ENCODE results near the gene IKZF4. TPM values are rescaled to one million over a fixed set of nuclear protein-coding genes. Genes with fewer than 3 reads are reported as not detected.

The IKZF4 gene
- total and polyA plus RNA-seq, 2 of the 8 experiments (the other 6 are each of a cell fraction or from before 2014, with no cell fraction given), result 8.0 to 13.3 TPM

- DNase-seq (ENCODE audit: low read depth in 1 of 2, low spot score in 2 of 2) (no peak), FAIRE-seq (no peak)
- no peak overlapping the region for H3K4me2 ChIP-seq (ENCODE audit: insufficient read depth in 1 of 2, low read depth in 2 of 2, low read length in 2 of 2)
- H3K4me1 ChIP-seq (replicated peaks in 1 of 4; ENCODE audit: control insufficient read depth in 3 of 4, insufficient read depth in 4 of 4, low read length in 3 of 4), result no peaks in the 10 kb centered on the region; a peak in 1 of 7 replicates
- no peak overlapping the region for H3K9ac ChIP-seq (replicated peaks in 1 of 4; ENCODE audit: extremely low read depth in 1 of 4, low read depth in 3 of 4, low read length in 3 of 4)
- no peaks in the 10 kb centered on the region for H3K9me3 ChIP-seq (ENCODE audit: insufficient read depth in 2 of 2, low read depth in 1 of 2, low read length in 1 of 2)
- no peak overlapping the region for H3K56ac ChIP-seq (replicated peaks; ENCODE audit: insufficient read length, low read depth, low read length)
- no peak overlapping the region for H2BK5ac ChIP-seq (ENCODE audit: low read depth, low read length)
- H3K79me2 ChIP-seq (ENCODE audit: control insufficient read depth in 1 of 2, insufficient read depth in 2 of 2, low read length in 2 of 2), result peaks cover 0 to 36% of the 10 kb centered on the region in 2 experiments; a peak in 3 of 4 replicates
- H4K20me1 ChIP-seq (replicated peaks in 1 of 2; ENCODE audit: control insufficient read depth in 1 of 2, insufficient read depth in 2 of 2, low read length in 2 of 2), result peaks cover 2% of the 10 kb centered on the region in 2 experiments
- no peak overlapping the region for H4K91ac ChIP-seq (replicated peaks; ENCODE audit: insufficient read length, low read length)
- 89% methylated on average over 3 of the region's 3 CpGs; no CpG with 5 or more reads in 1 of the 2 experiments for WGBS, 2 experiments (ENCODE audit: extremely low coverage in 1 of 2, insufficient coverage in 1 of 2, insufficient read length in 1 of 2, insufficient replicate concordance in 2 of 2, low coverage in 1 of 2, low lambda C conversion rate in 2 of 2, missing lambda C conversion rate in 1 of 2)
- H3K4ac ChIP-seq (replicated peaks; ENCODE audit: insufficient read length, low read depth, low read length), result no peak overlapping the region
- no peak overlapping the region for H4K8ac ChIP-seq (ENCODE audit: extremely low read depth, insufficient read depth, low read length)
- TF ChIP-seq SP2 (IDR thresholded peaks at IDR 0.05; ENCODE audit: low read length) (no peak), SIX5 (IDR thresholded peaks at IDR 0.05; ENCODE audit: low read depth, low read length) (no peak), BCL11A (IDR thresholded peaks at IDR 0.05; ENCODE audit: low read depth in 2 of 2, low read length in 2 of 2) (no peak), TAF1 (IDR thresholded peaks at IDR 0.05; ENCODE audit: low read depth, low read length) (no peak), YY1 (IDR thresholded peaks at IDR 0.05; ENCODE audit: low read depth, low read length) (no peak)
- H3K27ac ChIP-seq (ENCODE audit: low read depth, low read length), result no peak overlapping the region
- POLR2A ChIA-PET (ENCODE audit: partially characterized antibody), result interaction anchor here (1.4 kb wide), 1 partner anchor 40 kb away, joined by 3 read pairs; no protein-coding TSS in a partner anchor
- H2BK12ac ChIP-seq (ENCODE audit: low read depth, low read length), result no peak overlapping the region
- no peak overlapping the region for H3K4me3 ChIP-seq (ENCODE audit: extremely low read depth in 1 of 4, insufficient read depth in 2 of 4, low read depth in 3 of 4, low read length in 4 of 4)
- H3K27me3 ChIP-seq (replicated peaks in 1 of 4; ENCODE audit: control insufficient read depth in 3 of 4, extremely low read depth in 1 of 4, insufficient read depth in 3 of 4, low read length in 3 of 4), result no peaks in the 10 kb centered on the region
- no peak overlapping the region for H4K5ac ChIP-seq (ENCODE audit: insufficient read length, low read depth, low read length)
- no peak overlapping the region for H2AK5ac ChIP-seq (ENCODE audit: low read depth, low read length)
- no peak overlapping the region for H2BK120ac ChIP-seq (replicated peaks; ENCODE audit: low read depth, low read length)
- no peak overlapping the region for H2AFZ ChIP-seq (ENCODE audit: low read length)
- no peak overlapping the region for H3K23ac ChIP-seq (ENCODE audit: insufficient read length)
- peaks cover 2% of the 10 kb centered on the region for H3K79me1 ChIP-seq (ENCODE audit: low read depth, low read length)
- no peak overlapping the region for H2BK15ac ChIP-seq (ENCODE audit: low read length)
- H3K14ac ChIP-seq (ENCODE audit: insufficient read length), result no peak overlapping the region
- peaks cover 0 to 18% (median under 1%) of the 10 kb centered on the region in 4 experiments; a peak in 4 of 8 replicates for H3K36me3 ChIP-seq (ENCODE audit: control insufficient read depth in 2 of 4, insufficient read depth in 4 of 4, low read length in 3 of 4)
- no peak overlapping the region for H2BK20ac ChIP-seq (ENCODE audit: low read length)
- CTCF ChIA-PET (ENCODE audit: partially characterized antibody), result interaction anchor here (1.2 to 1.3 kb wide), 2 partner anchors 17 to 49 kb away, joined by 3 to 7 read pairs; no protein-coding TSS in a partner anchor
- peaks cover 3% of the 10 kb centered on the region; the same call in 1 of the 2 replicates for H3K23me2 ChIP-seq (ENCODE audit: low read depth, low read length)
- no peak overlapping the region for H3K18ac ChIP-seq (ENCODE audit: extremely low read depth, low read length)
These were observed 41.8 kb upstream of the IKZF4 start for GRCh38 chr12:55979069-55979468.

Data from H1 (cell line).